Measurements from ENCODE around the gene AGTRAP.

DNA sequence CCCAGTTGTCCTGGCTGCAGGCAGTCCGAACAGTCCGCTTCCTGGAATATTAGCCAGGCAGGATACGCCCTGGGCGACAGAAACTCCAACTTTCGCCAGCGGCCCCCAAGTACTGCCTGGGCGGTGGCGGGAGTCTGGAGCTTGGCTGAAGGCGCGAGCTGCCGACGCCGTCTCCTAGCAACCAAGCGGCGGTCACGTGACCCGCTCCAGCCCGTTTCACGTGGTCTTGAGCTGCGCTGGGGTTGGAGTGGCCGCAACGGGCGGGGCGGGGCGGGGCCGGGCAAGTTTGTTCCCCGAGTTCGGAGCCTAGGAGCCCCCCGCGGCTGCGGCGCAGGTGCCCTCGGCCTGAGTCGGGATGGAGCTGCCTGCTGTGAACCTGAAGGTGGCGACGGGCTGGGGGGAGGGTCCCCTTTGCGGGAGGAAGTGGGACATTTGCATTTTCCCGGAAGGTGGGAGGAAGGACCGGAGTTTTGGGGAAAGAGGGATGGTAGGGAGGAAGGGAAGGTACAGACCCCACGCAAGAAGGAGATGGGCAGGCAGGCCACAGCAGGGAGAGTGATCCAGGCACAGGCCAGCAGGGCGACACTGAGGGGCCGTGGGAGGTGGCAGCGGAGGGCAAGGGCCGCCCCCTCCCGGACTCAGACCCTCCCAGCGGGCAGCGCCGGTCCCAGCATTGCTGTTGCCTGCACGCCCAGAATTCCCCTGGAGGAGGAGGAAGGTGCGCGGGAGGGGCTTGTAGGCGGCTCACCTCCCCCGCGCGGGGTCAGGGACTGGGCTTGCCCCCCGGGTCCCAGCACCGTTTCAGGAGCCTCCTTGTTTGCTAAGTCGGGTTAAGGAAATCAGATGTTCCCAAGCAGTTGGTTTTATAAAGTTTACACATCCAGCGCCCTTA lies at the start of gene AGTRAP:
- TF ChIP-seq, protein P1, sequence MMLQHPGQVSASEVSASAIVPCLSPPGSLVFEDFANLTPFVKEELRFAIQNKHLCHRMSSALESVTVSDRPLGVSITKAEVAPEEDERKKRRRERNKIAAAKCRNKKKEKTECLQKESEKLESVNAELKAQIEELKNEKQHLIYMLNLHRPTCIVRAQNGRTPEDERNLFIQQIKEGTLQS (IDR thresholded peaks at IDR 0.05; ENCODE audit: insufficient read depth, low read depth, low read length): peak; percentile 95
- TF ChIP-seq, protein P2, sequence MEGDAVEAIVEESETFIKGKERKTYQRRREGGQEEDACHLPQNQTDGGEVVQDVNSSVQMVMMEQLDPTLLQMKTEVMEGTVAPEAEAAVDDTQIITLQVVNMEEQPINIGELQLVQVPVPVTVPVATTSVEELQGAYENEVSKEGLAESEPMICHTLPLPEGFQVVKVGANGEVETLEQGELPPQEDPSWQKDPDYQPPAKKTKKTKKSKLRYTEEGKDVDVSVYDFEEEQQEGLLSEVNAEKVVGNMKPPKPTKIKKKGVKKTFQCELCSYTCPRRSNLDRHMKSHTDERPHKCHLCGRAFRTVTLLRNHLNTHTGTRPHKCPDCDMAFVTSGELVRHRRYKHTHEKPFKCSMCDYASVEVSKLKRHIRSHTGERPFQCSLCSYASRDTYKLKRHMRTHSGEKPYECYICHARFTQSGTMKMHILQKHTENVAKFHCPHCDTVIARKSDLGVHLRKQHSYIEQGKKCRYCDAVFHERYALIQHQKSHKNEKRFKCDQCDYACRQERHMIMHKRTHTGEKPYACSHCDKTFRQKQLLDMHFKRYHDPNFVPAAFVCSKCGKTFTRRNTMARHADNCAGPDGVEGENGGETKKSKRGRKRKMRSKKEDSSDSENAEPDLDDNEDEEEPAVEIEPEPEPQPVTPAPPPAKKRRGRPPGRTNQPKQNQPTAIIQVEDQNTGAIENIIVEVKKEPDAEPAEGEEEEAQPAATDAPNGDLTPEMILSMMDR (IDR thresholded peaks at IDR 0.05; ENCODE audit: control extremely low read depth in 1 of 3, insufficient read depth in 1 of 3, low read depth in 1 of 3, low read length in 3 of 3): peak in 2 of 3 experiments; percentile 8 to 23; a peak in 2 of 4 replicates
- no peak for TF ChIP-seq YY1 (IDR thresholded peaks at IDR 0.05; ENCODE audit: low read depth, low read length)
- no peak for TF ChIP-seq EZH2 (IDR thresholded peaks at IDR 0.05; ENCODE audit: low read depth, low read length, severe bottlenecking)
- no peak; the same call in 1 of the 2 replicates for TF ChIP-seq GABPA (IDR thresholded peaks at IDR 0.05; ENCODE audit: borderline replicate concordance, insufficient read depth, low read length)
- peak; percentile 61; the same call in 1 of the 2 replicates for TF ChIP-seq SP4 (IDR thresholded peaks at IDR 0.05; ENCODE audit: low read length)
- TF ChIP-seq SIN3A (conservative IDR thresholded peaks at IDR 0.05 in 1 of 2, IDR thresholded peaks at IDR 0.05 in 1 of 2; ENCODE audit: low read depth in 1 of 2, low read length in 2 of 2): peak; percentile 98 to 99
- TF ChIP-seq HDAC2 (IDR thresholded peaks at IDR 0.05; ENCODE audit: borderline replicate concordance in 1 of 2, low read depth in 2 of 2, low read length in 2 of 2): peak in 1 of 2 experiments; percentile 97; a peak in 2 of 4 replicates
- TF ChIP-seq MAFK (IDR thresholded peaks at IDR 0.05; ENCODE audit: low read depth, low read length): no peak

Measured in H1 (cell line).